Duodenal mucosa (tissue), 2 donors: Measurements from ENCODE around the gene RHOG.

ENCODE experiments used
- H3K27ac ChIP-seq: one replicate; pipeline ENCODE4 v1.7.0; 2013; ENCODE audit warnings: low read depth, low read length
- H3K27me3 ChIP-seq, 2 donors: one replicate each; pipeline ENCODE4 v1.7.0; 2013; ENCODE audit warnings: low read length in 2 of 2, control low read depth in 1 of 2; ENCODE audit not compliant: insufficient read depth in 2 of 2, control insufficient read depth in 1 of 2
- H3K36me3 ChIP-seq, 2 donors: one replicate each; pipeline ENCODE4 v1.7.0; 2013; ENCODE audit warnings: low read length in 2 of 2, control low read depth in 1 of 2; ENCODE audit not compliant: insufficient read depth in 2 of 2, control insufficient read depth in 1 of 2
- H3K4me1 ChIP-seq, 2 donors: one replicate each; pipeline ENCODE4 v1.7.0; 2013; ENCODE audit warnings: low read length in 2 of 2, control low read depth in 1 of 2; ENCODE audit not compliant: insufficient read depth in 2 of 2, control insufficient read depth in 1 of 2
- H3K4me3 ChIP-seq, 2 donors: one replicate each; pipeline ENCODE4 v1.7.0; 2013; ENCODE audit warnings: low read length in 2 of 2, low read depth in 1 of 2
- H3K9ac ChIP-seq, 2 donors: one replicate each; pipeline ENCODE4 v1.7.0; 2013; ENCODE audit warnings: low read length in 2 of 2, low read depth in 1 of 2
- H3K9me3 ChIP-seq, 2 donors: one replicate each; pipeline ENCODE4 v1.7.0; 2013; ENCODE audit warnings: low read length in 2 of 2, control low read depth in 1 of 2; ENCODE audit not compliant: control insufficient read depth in 1 of 2

Gene RHOG

GRCh38 chr11:3849297-3849874 lies 8.6 kb upstream of the RHOG start:
- H3K27me3 ChIP-seq: no peaks in the 10 kb centered on the region
- no peak overlapping the region for H3K9ac ChIP-seq
- peaks cover 4 to 8% of the 10 kb centered on the region in 2 donors for H3K4me1 ChIP-seq
- H3K4me3 ChIP-seq: no peak overlapping the region
- no peak overlapping the region for H3K27ac ChIP-seq
- H3K9me3 ChIP-seq: no peaks in the 10 kb centered on the region
- no peaks in the 10 kb centered on the region for H3K36me3 ChIP-seq

DNA sequence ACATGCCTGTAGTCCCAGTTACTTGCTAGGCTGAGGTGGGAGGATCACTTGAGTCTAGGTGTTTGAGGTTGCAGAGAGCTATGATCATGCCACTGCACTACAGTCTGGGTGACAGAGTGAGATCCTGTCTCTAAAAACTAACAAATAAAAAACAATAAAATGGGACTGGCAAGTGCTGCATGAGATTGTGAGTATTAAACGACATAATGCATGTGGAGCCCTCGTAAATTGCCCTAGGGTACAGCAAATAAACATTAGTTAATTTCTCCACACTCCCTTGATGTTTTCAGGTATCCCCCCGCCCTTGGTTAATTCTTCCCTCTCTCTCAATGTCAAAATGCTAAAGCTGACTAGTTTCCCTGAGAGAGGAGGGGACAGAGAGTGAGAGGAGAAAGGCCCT lies 4.9 kb upstream of the RHOG start:
- Histone ChIP-seq H3K4me3 (no peak overlapping the region), H3K4me1 (no peaks in the 10 kb centered on the region), H3K36me3 (no peaks in the 10 kb centered on the region), H3K27me3 (no peaks in the 10 kb centered on the region), H3K27ac (no peak overlapping the region), H3K9ac (no peak overlapping the region), H3K9me3 (no peaks in the 10 kb centered on the region)

DNA sequence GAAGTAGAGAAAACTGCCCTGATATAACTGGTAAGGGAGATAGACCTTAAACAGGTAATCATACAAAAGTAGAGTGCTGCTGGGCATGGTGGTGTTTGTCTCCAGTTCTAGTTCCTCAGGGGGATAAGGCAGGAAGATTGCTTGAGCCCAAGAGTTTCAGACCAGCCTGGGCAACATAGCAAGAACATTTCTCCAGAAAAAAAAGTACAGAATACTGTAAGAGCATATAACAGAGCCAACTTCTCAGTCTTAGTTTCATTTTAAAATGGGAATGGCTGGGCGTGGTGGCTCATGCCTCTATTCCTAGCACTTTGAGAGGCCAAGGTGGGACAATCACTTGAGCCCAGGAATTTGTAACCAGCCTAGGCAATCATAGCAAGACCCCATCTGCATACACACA lies 4.5 kb upstream of the RHOG start:
- no peak overlapping the region for H3K9ac ChIP-seq

DNA sequence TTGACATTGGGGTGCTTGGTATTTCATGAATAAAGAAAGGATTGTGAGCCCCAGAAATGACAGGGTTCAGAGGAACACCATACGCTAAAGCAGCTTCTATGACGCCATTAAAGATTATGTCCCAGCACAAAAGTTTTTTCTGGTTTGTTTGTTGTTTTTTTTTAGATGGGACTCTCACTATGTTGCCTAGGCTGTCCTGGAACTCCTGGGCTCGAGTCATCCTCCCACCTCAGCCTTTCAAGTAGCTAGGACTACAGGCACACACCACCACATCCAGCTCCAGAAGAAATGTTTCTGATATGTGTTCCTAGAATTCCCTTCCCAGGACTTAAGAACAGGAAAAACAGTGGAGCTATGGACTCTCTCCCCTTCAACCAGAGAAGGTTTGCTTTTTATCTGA lies 2.6 kb upstream of the RHOG start:
- H3K27me3 ChIP-seq: no peaks in the 10 kb centered on the region
- no peaks in the 10 kb centered on the region for H3K9me3 ChIP-seq
- H3K4me1 ChIP-seq: peaks cover 17 to 18% of the 10 kb centered on the region in 2 donors
- H3K4me3 ChIP-seq: no peak overlapping the region
- no peak overlapping the region for H3K27ac ChIP-seq
- H3K36me3 ChIP-seq: no peaks in the 10 kb centered on the region
- H3K9ac ChIP-seq: no peak overlapping the region

More for the DNA sequence above, 4.5 kb upstream of the RHOG start:
- peaks cover 0 to under 1% of the 10 kb centered on the region in 2 donors for H3K4me1 ChIP-seq
- H3K4me3 ChIP-seq: no peak overlapping the region
- no peaks in the 10 kb centered on the region for H3K27me3 ChIP-seq
- no peak overlapping the region for H3K27ac ChIP-seq
- H3K36me3 ChIP-seq: no peaks in the 10 kb centered on the region
- no peaks in the 10 kb centered on the region for H3K9me3 ChIP-seq

DNA sequence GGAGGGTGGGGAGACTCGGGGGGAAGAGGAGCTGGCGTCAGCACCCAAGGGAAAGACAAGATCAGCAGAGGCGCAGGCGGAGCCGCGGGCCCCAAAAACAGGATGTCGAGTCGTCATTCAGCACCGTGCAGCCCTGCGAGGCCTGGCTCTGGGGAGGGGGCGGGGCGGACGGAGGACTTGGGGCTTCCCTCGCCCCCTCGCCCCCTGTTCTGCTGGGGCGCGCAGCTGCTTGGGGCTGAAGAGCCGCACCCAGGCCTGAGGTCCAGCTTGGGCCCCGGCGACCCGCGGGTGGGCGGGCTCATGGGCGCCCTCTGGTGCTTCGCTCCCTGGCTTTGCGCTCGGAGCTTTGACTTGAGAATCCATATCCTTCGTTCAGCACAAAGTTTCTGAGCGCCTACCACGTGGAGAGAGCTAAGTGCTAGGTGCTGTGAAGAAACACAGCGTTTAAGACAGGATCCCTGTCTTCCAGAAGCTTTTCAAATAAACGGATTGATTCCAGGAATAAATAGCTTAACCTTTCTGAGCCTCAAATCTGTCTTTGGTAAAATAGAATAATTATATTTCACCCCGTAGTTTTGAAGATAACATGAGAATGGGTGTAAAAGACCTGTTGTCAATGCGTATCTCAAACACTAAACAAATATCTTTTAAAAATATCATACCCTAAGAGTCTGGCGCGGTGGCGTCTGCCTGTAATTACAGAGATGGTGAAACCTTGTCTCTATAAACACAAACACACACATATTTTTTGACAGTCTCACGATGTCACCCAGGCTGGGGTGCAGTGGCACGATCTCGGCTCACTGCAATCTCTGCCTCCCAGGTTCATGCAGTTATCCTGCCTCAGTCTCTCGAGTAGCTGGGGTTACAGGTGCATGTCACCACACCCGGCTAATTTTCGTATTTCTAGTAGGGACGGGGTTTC lies 929 bp upstream of the RHOG start:
- Histone ChIP-seq H3K27ac (peak overlapping the region; percentile 93), H3K9ac (peak overlapping the region; percentile 70 to 74), H3K36me3 (no peaks in the 10 kb centered on the region), H3K9me3 (no peaks in the 10 kb centered on the region), H3K27me3 (no peaks in the 10 kb centered on the region), H3K4me3 (peak overlapping the region; percentile 63 to 69), H3K4me1 (peaks cover 31 to 34% of the 10 kb centered on the region in 2 donors)

GRCh38 chr11:3840004-3840869 lies 522 bp downstream of the RHOG start:
- H3K27ac ChIP-seq: peak overlapping the region; percentile 79
- H3K4me3 ChIP-seq: peak overlapping the region; percentile 78 to 79
- H3K9ac ChIP-seq: peak overlapping the region; percentile 74 to 90
- no peaks in the 10 kb centered on the region for H3K36me3 ChIP-seq
- H3K9me3 ChIP-seq: no peaks in the 10 kb centered on the region
- no peaks in the 10 kb centered on the region for H3K27me3 ChIP-seq
- peaks cover 37 to 40% of the 10 kb centered on the region in 2 donors for H3K4me1 ChIP-seq

- H3K4me3 ChIP-seq: peak overlapping the region; percentile 78 to 79
- peaks cover 53 to 57% of the 10 kb centered on the region in 2 donors for H3K4me1 ChIP-seq
- no peaks in the 10 kb centered on the region for H3K9me3 ChIP-seq
Observed at GRCh38 chr11:3838504-3838903, 2.3 kb downstream of the RHOG start.

GRCh38 chr11:3837793-3838192 lies 3.0 kb downstream of the RHOG start:
- H3K4me3 ChIP-seq: peak overlapping the region; percentile 78 to 79

More at GRCh38 chr11:3838504-3838903, 2.3 kb downstream of the RHOG start:
- Histone ChIP-seq H3K27me3 (no peaks in the 10 kb centered on the region), H3K9ac (peak overlapping the region; percentile 12 to 74), H3K36me3 (peaks cover 0 to 2% of the 10 kb centered on the region in 2 donors), H3K27ac (no peak overlapping the region)

GRCh38 chr11:3836903-3837302 lies 3.9 kb downstream of the RHOG start:
- Histone ChIP-seq H3K9ac (peak overlapping the region in 1 of 2 donors; percentile 15), H3K36me3 (peaks cover 0 to 7% of the 10 kb centered on the region in 2 donors), H3K27me3 (no peaks in the 10 kb centered on the region), H3K4me1 (peaks cover 69 to 70% of the 10 kb centered on the region in 2 donors), H3K27ac (no peak overlapping the region), H3K9me3 (no peaks in the 10 kb centered on the region), H3K4me3 (peak overlapping the region; percentile 26 to 33)

More at GRCh38 chr11:3837793-3838192, 3.0 kb downstream of the RHOG start:
- Histone ChIP-seq H3K4me1 (peaks cover 60 to 63% of the 10 kb centered on the region in 2 donors), H3K9me3 (no peaks in the 10 kb centered on the region), H3K27ac (no peak overlapping the region), H3K36me3 (peaks cover 0 to 5% of the 10 kb centered on the region in 2 donors), H3K27me3 (no peaks in the 10 kb centered on the region), H3K9ac (no peak overlapping the region)
